GM08714 (cell line): ENCODE data around the gene F11R.
A peak's percentile ranks its signal among the peaks of the same experiment; 100 is the strongest.
"Not testable (repeated sequence)": the region's sequence is repeated elsewhere in the genome, so short reads cannot be mapped to it uniquely, and the experiment has no call there.

Experiments
- H3K4me3 ChIP-seq: fragments of 200-500 bp; sonication (Bioruptor generic); 2 replicates; pipeline ENCODE4 v1.5.1; 2014; ENCODE audit warnings: mild to moderate bottlenecking, low read length, inconsistent platforms
- ZNF274 ChIP-seq: IDR thresholded peaks from 2 replicates; pipeline ENCODE4 v1.6.1; 2012; ENCODE audit warnings: mild to moderate bottlenecking, low read depth, low read length

The F11R gene

GRCh38 chr1:161020509-161021164 lies at the start of gene F11R:
Gene F11R, minus strand, starts transcription at chr1:161021152. Its CDS starts 79 bp downstream, at chr1:161021073.
- H3K4me3 ChIP-seq, result peak within 1 kb of the TSS; percentile 71
- no peak for TF ChIP-seq ZNF274

- H3K4me3 ChIP-seq, result peak within 1 kb of the TSS; percentile 73
- TF ChIP-seq ZNF274, result no peak
These were observed 48.8 kb upstream of the F11R start, which contains the start of gene ARHGAP30 for GRCh38 chr1:161069731-161070270. Gene ARHGAP30, minus strand, starts transcription at chr1:161069891. Its CDS starts 267 bp downstream, at chr1:161069624.

GRCh38 chr1:161069241-161069640 lies 48.3 kb upstream of the F11R start:
- TF ChIP-seq ZNF274, result no peak
- H3K4me3 ChIP-seq, result peak overlapping the region; percentile 73

GRCh38 chr1:161068306-161069234 lies 47.6 kb upstream of the F11R start:
- TF ChIP-seq ZNF274, result no peak
- peak overlapping the region; percentile 73 for H3K4me3 ChIP-seq

- no peak for TF ChIP-seq ZNF274
- H3K4me3 ChIP-seq, result no peak overlapping the region; the same call in 1 of the 2 replicates
These were observed 45.7 kb upstream of the F11R start for GRCh38 chr1:161066694-161067093.

- H3K4me3 ChIP-seq, result not testable (repeated sequence)
These were observed 44.7 kb upstream of the F11R start for GRCh38 chr1:161065681-161066080.

- not testable (repeated sequence) for H3K4me3 ChIP-seq
These were observed 43.0 kb upstream of the F11R start for GRCh38 chr1:161063936-161064335.

- no peak overlapping the region for H3K4me3 ChIP-seq
- TF ChIP-seq ZNF274, result no peak
These were observed 40.5 kb upstream of the F11R start for GRCh38 chr1:161061419-161061818.

- TF ChIP-seq ZNF274, result no peak
- no peak overlapping the region for H3K4me3 ChIP-seq
These were observed 38.3 kb upstream of the F11R start for GRCh38 chr1:161059293-161059692.

GRCh38 chr1:161054805-161055204 lies 33.9 kb upstream of the F11R start:
- H3K4me3 ChIP-seq, result no peak overlapping the region
- no peak for TF ChIP-seq ZNF274

GRCh38 chr1:161054232-161054631 lies 33.3 kb upstream of the F11R start:
- TF ChIP-seq ZNF274, result no peak
- H3K4me3 ChIP-seq, result no peak overlapping the region

GRCh38 chr1:161052899-161053298 lies 31.9 kb upstream of the F11R start:
- no peak for TF ChIP-seq ZNF274
- no peak overlapping the region for H3K4me3 ChIP-seq

- TF ChIP-seq ZNF274, result no peak
- no peak overlapping the region for H3K4me3 ChIP-seq
These were observed 30.3 kb upstream of the F11R start for GRCh38 chr1:161051219-161051618.

- peak; percentile 52; the same call in 1 of the 2 replicates for TF ChIP-seq ZNF274
- H3K4me3 ChIP-seq, result no peak overlapping the region
These were observed 28.2 kb upstream of the F11R start for GRCh38 chr1:161048949-161049722.
